H1 (cell line): ENCODE results near the gene ITPKB. TPM values are rescaled to one million over a fixed set of nuclear protein-coding genes. Genes with fewer than 3 reads are reported as not detected.

ENCODE experiments used
- CBX5 ChIP-seq: fragments of 300-800, 300-1000 bp; sonication (generic); IDR thresholded peaks from 2 replicates; pipeline ENCODE4 v1.7.1; 2016; ENCODE audit warnings: antibody characterized with exemption, low read length, low read depth
- CHD2 ChIP-seq: IDR thresholded peaks from 2 replicates; pipeline ENCODE4 v1.6.1; 2012; ENCODE audit warnings: low read length, improper control_type of control experiment
- EZH2 ChIP-seq: fragments of 200-600 bp; sonication (generic); IDR thresholded peaks from 2 replicates; pipeline ENCODE4 v1.7.1; 2012; ENCODE audit warnings: low read depth, mild to moderate bottlenecking, moderate library complexity, low read length, inconsistent platforms; ENCODE audit not compliant: severe bottlenecking
- FOSL1 ChIP-seq: IDR thresholded peaks from 2 replicates; pipeline ENCODE4 v1.6.1; 2011; ENCODE audit warnings: mild to moderate bottlenecking, low read depth, low read length, moderate library complexity; ENCODE audit not compliant: insufficient read depth
- POLR2AphosphoS5 ChIP-seq: IDR thresholded peaks from 2 replicates; pipeline ENCODE4 v1.6.1; 2011; ENCODE audit warnings: low read depth, low read length
- RNF2 ChIP-seq: fragments of 200-900, 300-1000 bp; sonication (generic); IDR thresholded peaks from 2 replicates; pipeline ENCODE4 v1.7.1; 2016; ENCODE audit warnings: borderline replicate concordance, low read depth, mild to moderate bottlenecking, antibody characterized with exemption, low read length; ENCODE audit not compliant: poor library complexity, severe bottlenecking; ENCODE audit errors: missing control alignments
- SIN3A ChIP-seq, 2 experiments: IDR thresholded peaks in 1 of 2; conservative IDR thresholded peaks in 1 of 2; 2 replicates each; pipeline ENCODE4 v1.6.1; 2011 to 2012; ENCODE audit warnings: low read length in 2 of 2, improper control_type of control experiment in 1 of 2, low read depth in 1 of 2, mild to moderate bottlenecking in 1 of 2
- SP1 ChIP-seq: IDR thresholded peaks from 2 replicates; pipeline ENCODE4 v1.6.1; 2011; ENCODE audit warnings: low read depth, low read length
- TAF1 ChIP-seq: IDR thresholded peaks from 2 replicates; pipeline ENCODE4 v1.6.1; 2011; ENCODE audit warnings: mild to moderate bottlenecking, low read depth, low read length
- TBP ChIP-seq: IDR thresholded peaks from 2 replicates; pipeline ENCODE4 v1.6.1; 2011; ENCODE audit warnings: low read depth, low read length, improper control_type of control experiment
- polyA plus RNA-seq, 7 experiments: library from polyadenylated mRNA; depleted of rRNA in 3 of 7; stranded (reverse) in 5 of 7; unstranded in 2 of 7; fragments of >200 nt in 5 of 7; fragments of 200-250 nt in 2 of 7; gene quantifications; 1 replicate in 5 of 7; 2 replicates in 1 of 7; 4 replicates in 1 of 7; pipeline versions ENCODE4 v1.2.1 to v1.2.3, GENCODE V29; 2011 to 2013; ENCODE audit warnings: missing spikeins in 2 of 7, mixed read lengths in 2 of 7
- total RNA-seq: library from RNA; stranded (reverse); fragmentation: NEBNext Ultra II Directional; extraction: Animal tissue kit (Norgen Biotek cat#: 25700); gene quantifications from 2 replicates; pipeline ENCODE4 v1.2.1, GENCODE V29; 2021
- TF ChIP-seq, protein P1 (sequence below): fragments of 300-600 bp; sonication (generic); IDR thresholded peaks from 2 replicates; pipeline ENCODE4 v1.7.1; 2012; ENCODE audit warnings: low read length, moderate library complexity, mild to moderate bottlenecking, inconsistent platforms; ENCODE audit not compliant: insufficient replicate concordance

ITPKB gene
- total and polyA plus RNA-seq, 2 of the 8 experiments (the other 6 are each of a cell fraction or from before 2014, with no cell fraction given), result 1.7 to 4.8 TPM

- TF ChIP-seq, protein P1, sequence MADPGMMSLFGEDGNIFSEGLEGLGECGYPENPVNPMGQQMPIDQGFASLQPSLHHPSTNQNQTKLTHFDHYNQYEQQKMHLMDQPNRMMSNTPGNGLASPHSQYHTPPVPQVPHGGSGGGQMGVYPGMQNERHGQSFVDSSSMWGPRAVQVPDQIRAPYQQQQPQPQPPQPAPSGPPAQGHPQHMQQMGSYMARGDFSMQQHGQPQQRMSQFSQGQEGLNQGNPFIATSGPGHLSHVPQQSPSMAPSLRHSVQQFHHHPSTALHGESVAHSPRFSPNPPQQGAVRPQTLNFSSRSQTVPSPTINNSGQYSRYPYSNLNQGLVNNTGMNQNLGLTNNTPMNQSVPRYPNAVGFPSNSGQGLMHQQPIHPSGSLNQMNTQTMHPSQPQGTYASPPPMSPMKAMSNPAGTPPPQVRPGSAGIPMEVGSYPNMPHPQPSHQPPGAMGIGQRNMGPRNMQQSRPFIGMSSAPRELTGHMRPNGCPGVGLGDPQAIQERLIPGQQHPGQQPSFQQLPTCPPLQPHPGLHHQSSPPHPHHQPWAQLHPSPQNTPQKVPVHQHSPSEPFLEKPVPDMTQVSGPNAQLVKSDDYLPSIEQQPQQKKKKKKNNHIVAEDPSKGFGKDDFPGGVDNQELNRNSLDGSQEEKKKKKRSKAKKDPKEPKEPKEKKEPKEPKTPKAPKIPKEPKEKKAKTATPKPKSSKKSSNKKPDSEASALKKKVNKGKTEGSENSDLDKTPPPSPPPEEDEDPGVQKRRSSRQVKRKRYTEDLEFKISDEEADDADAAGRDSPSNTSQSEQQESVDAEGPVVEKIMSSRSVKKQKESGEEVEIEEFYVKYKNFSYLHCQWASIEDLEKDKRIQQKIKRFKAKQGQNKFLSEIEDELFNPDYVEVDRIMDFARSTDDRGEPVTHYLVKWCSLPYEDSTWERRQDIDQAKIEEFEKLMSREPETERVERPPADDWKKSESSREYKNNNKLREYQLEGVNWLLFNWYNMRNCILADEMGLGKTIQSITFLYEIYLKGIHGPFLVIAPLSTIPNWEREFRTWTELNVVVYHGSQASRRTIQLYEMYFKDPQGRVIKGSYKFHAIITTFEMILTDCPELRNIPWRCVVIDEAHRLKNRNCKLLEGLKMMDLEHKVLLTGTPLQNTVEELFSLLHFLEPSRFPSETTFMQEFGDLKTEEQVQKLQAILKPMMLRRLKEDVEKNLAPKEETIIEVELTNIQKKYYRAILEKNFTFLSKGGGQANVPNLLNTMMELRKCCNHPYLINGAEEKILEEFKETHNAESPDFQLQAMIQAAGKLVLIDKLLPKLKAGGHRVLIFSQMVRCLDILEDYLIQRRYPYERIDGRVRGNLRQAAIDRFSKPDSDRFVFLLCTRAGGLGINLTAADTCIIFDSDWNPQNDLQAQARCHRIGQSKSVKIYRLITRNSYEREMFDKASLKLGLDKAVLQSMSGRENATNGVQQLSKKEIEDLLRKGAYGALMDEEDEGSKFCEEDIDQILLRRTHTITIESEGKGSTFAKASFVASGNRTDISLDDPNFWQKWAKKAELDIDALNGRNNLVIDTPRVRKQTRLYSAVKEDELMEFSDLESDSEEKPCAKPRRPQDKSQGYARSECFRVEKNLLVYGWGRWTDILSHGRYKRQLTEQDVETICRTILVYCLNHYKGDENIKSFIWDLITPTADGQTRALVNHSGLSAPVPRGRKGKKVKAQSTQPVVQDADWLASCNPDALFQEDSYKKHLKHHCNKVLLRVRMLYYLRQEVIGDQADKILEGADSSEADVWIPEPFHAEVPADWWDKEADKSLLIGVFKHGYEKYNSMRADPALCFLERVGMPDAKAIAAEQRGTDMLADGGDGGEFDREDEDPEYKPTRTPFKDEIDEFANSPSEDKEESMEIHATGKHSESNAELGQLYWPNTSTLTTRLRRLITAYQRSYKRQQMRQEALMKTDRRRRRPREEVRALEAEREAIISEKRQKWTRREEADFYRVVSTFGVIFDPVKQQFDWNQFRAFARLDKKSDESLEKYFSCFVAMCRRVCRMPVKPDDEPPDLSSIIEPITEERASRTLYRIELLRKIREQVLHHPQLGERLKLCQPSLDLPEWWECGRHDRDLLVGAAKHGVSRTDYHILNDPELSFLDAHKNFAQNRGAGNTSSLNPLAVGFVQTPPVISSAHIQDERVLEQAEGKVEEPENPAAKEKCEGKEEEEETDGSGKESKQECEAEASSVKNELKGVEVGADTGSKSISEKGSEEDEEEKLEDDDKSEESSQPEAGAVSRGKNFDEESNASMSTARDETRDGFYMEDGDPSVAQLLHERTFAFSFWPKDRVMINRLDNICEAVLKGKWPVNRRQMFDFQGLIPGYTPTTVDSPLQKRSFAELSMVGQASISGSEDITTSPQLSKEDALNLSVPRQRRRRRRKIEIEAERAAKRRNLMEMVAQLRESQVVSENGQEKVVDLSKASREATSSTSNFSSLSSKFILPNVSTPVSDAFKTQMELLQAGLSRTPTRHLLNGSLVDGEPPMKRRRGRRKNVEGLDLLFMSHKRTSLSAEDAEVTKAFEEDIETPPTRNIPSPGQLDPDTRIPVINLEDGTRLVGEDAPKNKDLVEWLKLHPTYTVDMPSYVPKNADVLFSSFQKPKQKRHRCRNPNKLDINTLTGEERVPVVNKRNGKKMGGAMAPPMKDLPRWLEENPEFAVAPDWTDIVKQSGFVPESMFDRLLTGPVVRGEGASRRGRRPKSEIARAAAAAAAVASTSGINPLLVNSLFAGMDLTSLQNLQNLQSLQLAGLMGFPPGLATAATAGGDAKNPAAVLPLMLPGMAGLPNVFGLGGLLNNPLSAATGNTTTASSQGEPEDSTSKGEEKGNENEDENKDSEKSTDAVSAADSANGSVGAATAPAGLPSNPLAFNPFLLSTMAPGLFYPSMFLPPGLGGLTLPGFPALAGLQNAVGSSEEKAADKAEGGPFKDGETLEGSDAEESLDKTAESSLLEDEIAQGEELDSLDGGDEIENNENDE, result no peak
- no peak for TF ChIP-seq CHD2
- TF ChIP-seq SP1, result no peak
- TF ChIP-seq CBX5, result no peak
- no peak for TF ChIP-seq RNF2
- TF ChIP-seq TAF1, result 0 out of 2 replicates have a peak, but pooled peaks have one; percentile 5
- no peak for TF ChIP-seq TBP
- TF ChIP-seq EZH2, result peak; percentile 69
- TF ChIP-seq FOSL1, result no peak
- no peak for TF ChIP-seq POLR2AphosphoS5
- TF ChIP-seq SIN3A (conservative IDR thresholded peaks at IDR 0.05 in 1 of 2, IDR thresholded peaks at IDR 0.05 in 1 of 2; ENCODE audit: low read depth in 1 of 2, low read length in 2 of 2), result no peak
These were observed 574 bp downstream of the ITPKB start (continued) for GRCh38 chr1:226738421-226738994.
